Neutrophil (primary cell): Measurements from ENCODE around the gene SNX5.

ENCODE experiments used
- H3K27ac ChIP-seq: fragments of 200-600 bp; sonication (generic); 2 replicates; pipeline ENCODE4 v1.5.1; 2016; ENCODE audit warnings: mild to moderate bottlenecking, moderate library complexity
- H3K27me3 ChIP-seq: fragments of 200-600 bp; sonication (generic); 2 replicates; pipeline ENCODE4 v1.6.0; 2016; ENCODE audit warnings: mild to moderate bottlenecking
- H3K36me3 ChIP-seq: fragments of 200-600 bp; sonication (generic); 2 replicates; pipeline ENCODE4 v1.5.1; 2017
- H3K4me1 ChIP-seq, 2 experiments: fragments of 200-600 bp in 1 of 2; sonication (generic) in 1 of 2; 1 replicate in 1 of 2; 2 replicates in 1 of 2; pipeline versions ENCODE4 v1.5.1 to v1.6.1; 2013 to 2016; ENCODE audit warnings: low read depth in 1 of 2, low read length in 1 of 2, mild to moderate bottlenecking in 1 of 2, moderate library complexity in 1 of 2; ENCODE audit not compliant: control insufficient read depth in 1 of 2, insufficient read depth in 1 of 2
- H3K4me3 ChIP-seq, 2 experiments: fragments of 200-600 bp in 1 of 2; sonication (generic) in 1 of 2; 1 replicate in 1 of 2; 2 replicates in 1 of 2; pipeline ENCODE4 v1.5.1; 2013 to 2016; ENCODE audit warnings: low read depth in 1 of 2, low read length in 1 of 2, mild to moderate bottlenecking in 1 of 2, moderate library complexity in 1 of 2
- H3K9me3 ChIP-seq: fragments of 200-600 bp; sonication (generic); 2 replicates; pipeline ENCODE4 v1.5.1; 2016
- TF ChIP-seq, protein P1 (sequence below): fragments of 200-600 bp; sonication (generic); IDR thresholded peaks from 2 replicates; pipeline ENCODE4 v1.5.1; 2016; ENCODE audit warnings: antibody characterized with exemption

SNX5 gene

GRCh38 chr20:17928211-17928611 is 40.4 kb downstream of the SNX5 start:
- no peaks in the 10 kb centered on the region for H3K36me3 ChIP-seq
- H3K4me1 ChIP-seq = no peaks in the 10 kb centered on the region
- no peaks in the 10 kb centered on the region for H3K9me3 ChIP-seq
- no peaks in the 10 kb centered on the region for H3K27me3 ChIP-seq
- TF ChIP-seq, protein P1, sequence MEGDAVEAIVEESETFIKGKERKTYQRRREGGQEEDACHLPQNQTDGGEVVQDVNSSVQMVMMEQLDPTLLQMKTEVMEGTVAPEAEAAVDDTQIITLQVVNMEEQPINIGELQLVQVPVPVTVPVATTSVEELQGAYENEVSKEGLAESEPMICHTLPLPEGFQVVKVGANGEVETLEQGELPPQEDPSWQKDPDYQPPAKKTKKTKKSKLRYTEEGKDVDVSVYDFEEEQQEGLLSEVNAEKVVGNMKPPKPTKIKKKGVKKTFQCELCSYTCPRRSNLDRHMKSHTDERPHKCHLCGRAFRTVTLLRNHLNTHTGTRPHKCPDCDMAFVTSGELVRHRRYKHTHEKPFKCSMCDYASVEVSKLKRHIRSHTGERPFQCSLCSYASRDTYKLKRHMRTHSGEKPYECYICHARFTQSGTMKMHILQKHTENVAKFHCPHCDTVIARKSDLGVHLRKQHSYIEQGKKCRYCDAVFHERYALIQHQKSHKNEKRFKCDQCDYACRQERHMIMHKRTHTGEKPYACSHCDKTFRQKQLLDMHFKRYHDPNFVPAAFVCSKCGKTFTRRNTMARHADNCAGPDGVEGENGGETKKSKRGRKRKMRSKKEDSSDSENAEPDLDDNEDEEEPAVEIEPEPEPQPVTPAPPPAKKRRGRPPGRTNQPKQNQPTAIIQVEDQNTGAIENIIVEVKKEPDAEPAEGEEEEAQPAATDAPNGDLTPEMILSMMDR = no peak
- no peak overlapping the region for H3K27ac ChIP-seq
- H3K4me3 ChIP-seq = no peak overlapping the region

DNA sequence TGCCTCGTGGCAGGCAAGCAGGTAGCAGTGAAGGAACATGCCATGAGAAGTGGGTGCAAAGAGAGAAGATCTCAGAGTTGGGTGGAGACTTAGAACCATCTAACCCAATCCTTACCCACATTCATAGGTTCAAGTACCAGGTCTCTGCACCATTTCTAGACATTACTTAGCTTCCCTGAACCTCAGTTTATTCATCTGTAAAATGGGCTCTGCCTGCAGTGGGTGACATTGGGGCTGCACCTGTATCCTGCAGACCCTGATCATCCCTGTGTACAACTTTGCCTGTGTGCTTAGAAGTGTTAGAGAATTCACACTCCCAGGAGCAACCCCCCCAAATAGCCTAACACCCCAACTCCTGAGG is 42.7 kb downstream of the SNX5 start:
- Histone ChIP-seq H3K9me3 (no peaks in the 10 kb centered on the region), H3K4me3 (no peak overlapping the region), H3K4me1 (no peaks in the 10 kb centered on the region), H3K36me3 (no peaks in the 10 kb centered on the region), H3K27ac (no peak overlapping the region), H3K27me3 (no peaks in the 10 kb centered on the region)
- TF ChIP-seq, protein P1 = no peak

GRCh38 chr20:17925141-17925939 is 43.3 kb downstream of the SNX5 start:
- H3K36me3 ChIP-seq = no peaks in the 10 kb centered on the region
- H3K9me3 ChIP-seq = no peaks in the 10 kb centered on the region
- no peaks in the 10 kb centered on the region for H3K27me3 ChIP-seq
- no peak overlapping the region for H3K27ac ChIP-seq
- TF ChIP-seq, protein P1 = no peak
- no peaks in the 10 kb centered on the region for H3K4me1 ChIP-seq
- no peak overlapping the region for H3K4me3 ChIP-seq

GRCh38 chr20:17921774-17922173 is 46.8 kb downstream of the SNX5 start:
- TF ChIP-seq, protein P1 = no peak
- Histone ChIP-seq H3K9me3 (no peaks in the 10 kb centered on the region), H3K27ac (no peak overlapping the region)

GRCh38 chr20:17919149-17919548 is 49.4 kb downstream of the SNX5 start:
- TF ChIP-seq, protein P1 = no peak

More at GRCh38 chr20:17921774-17922173, 46.8 kb downstream of the SNX5 start:
- Histone ChIP-seq H3K4me3 (no peak overlapping the region), H3K27me3 (no peaks in the 10 kb centered on the region), H3K36me3 (no peaks in the 10 kb centered on the region), H3K4me1 (no peaks in the 10 kb centered on the region)

More at GRCh38 chr20:17919149-17919548, 49.4 kb downstream of the SNX5 start:
- no peaks in the 10 kb centered on the region for H3K4me1 ChIP-seq
- H3K4me3 ChIP-seq = no peak overlapping the region
- H3K36me3 ChIP-seq = no peaks in the 10 kb centered on the region
- H3K27me3 ChIP-seq = no peaks in the 10 kb centered on the region
- H3K9me3 ChIP-seq = no peaks in the 10 kb centered on the region
- H3K27ac ChIP-seq = no peak overlapping the region
